HG02943 (cell line): ENCODE results near the gene CERS6.
A peak's percentile ranks its signal among the peaks of the same experiment; 100 is the strongest.
"Not testable (repeated sequence)": the region's sequence is repeated elsewhere in the genome, so short reads cannot be mapped to it uniquely, and the experiment has no call there.

Source experiments
- ATAC-seq: cut with Tn5 transposase; IDR thresholded peaks from one replicate; pipeline ENCODE4 v1.9.1; 2021; ENCODE audit warnings: mild to moderate bottlenecking, low read depth, moderate library complexity; ENCODE audit not compliant: unreplicated experiment

Gene CERS6

DNA sequence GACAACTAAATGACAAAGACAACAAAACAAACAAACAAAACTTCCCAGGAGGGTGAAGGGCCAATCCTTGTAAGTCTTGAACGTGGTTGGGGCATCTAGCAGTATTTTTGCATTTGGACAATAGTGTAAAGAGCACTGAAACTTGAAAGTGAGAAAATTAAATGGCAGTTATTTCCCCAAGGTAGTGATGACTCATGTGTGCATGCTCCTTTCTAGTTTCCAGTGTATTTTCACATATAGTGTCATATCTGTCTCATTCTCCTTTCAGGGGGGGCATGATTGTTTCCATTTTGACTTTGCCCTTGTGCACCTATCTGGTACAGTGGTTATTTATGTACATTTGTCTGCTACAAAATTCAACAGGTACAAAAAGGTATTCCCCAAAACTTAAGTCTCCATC is 39.5 kb downstream of the CERS6 start:
- peak; percentile 85 for ATAC-seq

DNA sequence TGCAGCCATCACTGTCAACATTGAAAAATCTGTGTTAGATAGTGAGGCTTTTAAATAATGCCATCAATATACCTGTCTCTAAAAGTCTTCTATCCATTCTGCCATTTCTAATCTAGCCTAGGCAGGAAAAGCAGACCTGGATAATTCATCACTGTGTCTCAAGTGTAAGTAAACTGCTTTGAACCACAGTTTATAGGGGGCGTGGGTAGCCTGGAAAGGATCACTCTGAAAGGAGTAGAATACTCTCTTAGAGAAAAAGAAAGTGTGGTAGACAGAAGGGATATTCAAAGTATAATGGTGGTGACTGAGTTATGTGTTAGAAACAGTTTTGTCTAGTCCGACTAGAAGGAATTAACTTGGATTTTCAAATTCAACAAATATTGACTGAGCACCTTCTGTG is 40.8 kb downstream of the CERS6 start:
- no peak for ATAC-seq

DNA sequence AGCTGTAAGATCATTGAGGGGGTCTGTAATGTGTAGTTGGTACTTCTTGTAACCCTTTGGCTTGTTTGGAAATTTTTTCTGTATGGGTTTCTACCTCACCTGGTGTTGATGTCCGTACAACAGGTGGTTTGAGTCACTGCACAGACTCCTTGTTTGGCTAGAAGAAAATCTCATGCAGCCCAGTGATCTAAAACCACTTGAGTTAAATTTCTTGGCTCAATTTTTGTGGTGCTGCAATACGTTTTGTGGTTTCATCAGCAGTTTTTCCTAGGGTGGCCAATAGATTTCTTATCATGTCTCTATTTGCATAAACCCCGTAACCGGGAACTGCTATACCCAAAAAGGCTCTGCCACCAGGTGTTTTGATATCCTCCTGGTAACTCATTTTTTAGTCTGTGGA is 43.4 kb downstream of the CERS6 start:
- ATAC-seq, result no peak

DNA sequence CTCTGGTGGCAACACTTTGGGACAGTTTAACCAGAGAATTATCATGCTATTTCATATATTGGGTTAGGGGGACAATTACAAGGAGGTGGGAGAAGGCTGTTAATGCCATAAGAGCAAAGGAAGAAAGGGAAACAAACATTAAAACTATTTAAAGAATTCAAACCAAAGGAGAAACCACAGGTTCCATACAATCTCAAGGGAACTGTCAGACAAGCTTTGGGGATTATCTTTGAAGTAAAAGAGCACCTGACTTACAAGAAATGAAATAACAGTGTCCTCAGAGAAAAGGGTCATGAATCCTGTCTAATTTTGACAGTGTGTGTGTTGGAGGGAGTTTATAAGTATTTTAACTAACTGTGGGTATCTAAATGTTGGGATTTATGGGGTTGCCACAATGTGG is 44.4 kb downstream of the CERS6 start:
- ATAC-seq, result no peak

DNA sequence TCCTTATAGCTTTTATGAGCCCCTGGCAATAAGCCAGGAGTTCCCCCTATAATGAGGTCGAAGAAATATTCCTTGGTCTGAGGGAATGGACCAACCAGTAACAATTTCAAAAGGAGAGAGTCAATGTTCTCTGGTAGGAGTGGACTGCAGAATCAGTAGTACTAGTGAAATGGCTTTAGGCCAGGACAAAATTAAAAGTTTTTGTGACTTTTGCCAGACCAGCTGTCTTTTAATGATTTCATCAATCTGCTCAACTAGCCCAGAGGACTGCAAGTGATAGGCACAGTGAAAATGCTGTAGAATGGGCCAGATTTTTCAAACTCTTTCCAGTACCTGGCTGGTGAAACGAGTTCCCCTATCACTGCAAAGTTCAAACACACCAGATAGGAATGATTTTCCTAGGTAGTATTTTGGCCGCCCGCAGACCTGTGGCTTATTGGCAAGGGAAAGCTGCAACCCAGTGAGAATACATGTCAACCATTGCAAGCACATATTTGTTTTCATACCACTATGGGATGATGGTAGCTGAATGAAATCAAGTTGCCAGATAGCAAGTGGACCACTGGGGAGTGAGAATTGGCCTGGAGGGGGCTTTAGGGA is 45.5 kb downstream of the CERS6 start:
- no peak for ATAC-seq

DNA sequence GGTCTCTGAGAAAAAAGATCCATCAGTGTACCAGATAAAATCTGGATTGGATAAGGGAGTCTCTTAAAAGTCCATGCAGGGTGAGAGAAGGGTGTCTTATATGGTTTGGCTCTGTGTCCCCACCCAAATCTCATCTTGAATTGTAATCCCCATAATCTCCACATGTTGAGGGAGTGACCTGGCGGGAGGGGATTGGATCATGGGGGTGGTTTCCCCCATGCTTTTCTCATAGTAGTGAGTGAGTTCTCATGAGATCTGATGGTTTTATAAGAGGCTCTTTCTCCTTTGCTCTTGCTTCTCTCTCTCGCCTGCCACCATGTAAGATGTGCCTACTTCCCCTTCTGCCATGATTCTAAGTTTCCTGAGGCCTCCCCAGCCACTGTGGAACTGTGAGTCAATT is 46.8 kb downstream of the CERS6 start:
- ATAC-seq, result not testable (repeated sequence)

DNA sequence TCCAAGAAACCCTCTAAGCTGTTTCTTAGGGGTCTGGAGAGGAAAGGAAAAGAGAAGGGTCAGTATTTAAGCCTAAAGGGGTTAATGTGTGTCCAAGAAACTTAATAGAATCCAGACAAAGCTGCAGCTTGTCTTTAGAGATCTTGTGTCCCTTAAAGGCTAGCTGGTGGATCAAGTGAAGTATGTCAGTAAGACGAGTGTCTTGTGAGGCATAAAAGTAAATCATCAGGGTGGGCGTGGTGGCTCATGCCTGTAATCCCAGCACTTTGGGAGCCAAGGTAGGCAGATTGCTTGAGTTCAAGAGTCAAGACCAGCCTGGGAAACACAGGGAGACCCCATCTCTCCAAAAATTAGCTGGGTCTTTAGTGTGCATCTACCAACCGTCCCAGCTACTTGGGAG is 47.8 kb downstream of the CERS6 start:
- no peak for ATAC-seq

DNA sequence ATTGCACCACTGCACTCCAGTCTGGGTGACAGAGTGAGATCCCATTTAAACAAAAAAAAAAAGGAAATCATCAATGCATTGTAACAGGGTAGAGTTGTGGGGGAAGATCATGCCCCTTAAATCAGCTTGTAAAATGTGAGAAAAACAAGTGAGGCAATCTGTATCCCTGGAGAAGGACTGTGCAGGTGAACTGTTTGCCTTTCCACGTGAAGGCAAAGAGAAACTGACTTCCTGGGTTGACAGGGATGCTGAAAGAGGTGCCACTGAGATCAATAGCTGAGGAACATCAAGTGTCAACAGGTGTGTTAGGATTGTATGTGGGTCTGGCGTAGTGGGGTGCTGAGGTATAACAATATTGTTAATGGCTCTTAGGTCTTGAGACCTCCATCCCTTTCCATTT is 48.3 kb downstream of the CERS6 start:
- no peak for ATAC-seq

DNA sequence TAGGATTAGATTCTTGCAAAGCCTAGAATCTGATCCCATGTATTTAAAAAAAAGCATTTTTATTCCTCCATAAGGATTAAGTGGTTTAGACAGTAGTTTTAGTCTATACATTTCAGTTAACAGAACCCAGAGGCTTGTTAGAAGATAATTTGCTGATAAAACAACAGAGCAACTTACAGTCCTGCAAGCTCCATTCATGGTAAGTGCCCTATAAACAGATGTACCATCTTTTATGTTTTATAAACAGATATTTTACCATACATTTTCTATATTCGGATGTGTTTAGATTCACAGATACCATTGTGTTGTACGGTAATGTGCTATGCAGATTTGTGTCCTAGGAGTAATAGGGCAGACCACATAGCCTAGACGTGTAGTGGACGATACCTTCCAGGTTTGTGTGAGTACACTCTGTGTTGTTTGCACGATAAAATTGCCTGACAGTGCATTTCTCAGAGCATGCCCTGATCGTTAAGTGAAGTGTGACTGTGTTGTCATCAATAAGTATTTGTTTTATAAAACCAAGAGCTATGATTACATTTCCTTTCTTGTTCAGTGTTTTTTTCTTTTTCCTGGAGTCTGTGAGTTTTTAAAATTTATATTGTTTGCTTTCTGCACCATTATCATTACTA is 54.2 kb downstream of the CERS6 start:
- no peak for ATAC-seq

DNA sequence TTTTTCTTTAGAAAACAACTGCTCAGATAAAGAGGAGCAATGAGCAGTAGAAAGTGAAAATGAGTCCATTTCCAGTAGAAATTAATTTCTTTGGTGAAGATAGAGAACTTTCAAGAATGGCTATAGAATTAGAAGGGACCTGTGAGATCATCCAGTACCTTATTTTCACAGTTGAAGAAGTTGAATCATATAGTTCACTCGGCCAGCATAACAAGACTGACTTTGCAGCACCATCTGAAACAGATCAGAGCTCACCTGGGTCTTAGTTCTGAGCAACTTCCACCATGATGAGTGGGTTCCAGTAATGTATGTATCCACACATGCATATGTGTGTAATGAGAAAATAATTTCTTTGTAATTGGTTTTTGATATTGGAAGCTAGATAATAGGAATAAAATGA is 58.6 kb downstream of the CERS6 start:
- no peak for ATAC-seq

DNA sequence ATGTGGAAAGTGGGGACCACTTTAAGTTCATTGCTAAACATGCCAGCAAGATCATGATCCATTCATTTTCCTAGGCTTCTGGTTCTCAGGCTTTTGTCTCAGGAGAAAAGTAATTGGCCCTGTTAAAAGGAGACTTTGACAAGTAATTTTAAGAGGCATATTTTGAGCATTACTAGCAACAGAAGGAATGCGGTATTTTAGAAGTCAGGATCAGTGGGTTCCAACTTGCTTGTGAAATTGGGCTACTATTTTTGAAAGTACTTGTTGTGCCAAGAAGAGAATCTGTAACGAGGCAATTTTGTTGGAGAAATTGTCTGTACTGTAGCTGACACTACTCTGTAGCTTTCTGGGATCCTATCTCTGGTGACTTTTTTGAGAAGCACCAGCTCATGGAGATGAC is 59.4 kb downstream of the CERS6 start:
- ATAC-seq, result no peak

DNA sequence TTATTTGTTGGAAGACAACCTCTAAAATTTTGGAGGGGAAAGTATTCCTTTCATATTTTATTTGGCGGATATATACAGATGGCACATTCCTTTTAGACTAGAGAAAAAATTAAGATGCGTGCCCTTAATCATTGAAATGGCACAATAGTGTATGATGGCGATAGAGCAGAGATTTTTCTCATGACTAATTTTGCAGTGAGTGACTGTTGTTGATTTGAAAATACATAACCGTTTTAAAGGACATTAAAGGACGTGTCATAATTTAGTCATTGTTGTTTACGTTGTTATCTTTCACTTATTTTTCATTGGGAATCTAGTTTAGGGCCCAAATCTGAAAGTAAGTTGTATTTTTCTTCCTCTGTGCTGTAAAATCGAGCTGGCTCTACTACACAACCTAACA is 61.7 kb downstream of the CERS6 start:
- no peak for ATAC-seq

DNA sequence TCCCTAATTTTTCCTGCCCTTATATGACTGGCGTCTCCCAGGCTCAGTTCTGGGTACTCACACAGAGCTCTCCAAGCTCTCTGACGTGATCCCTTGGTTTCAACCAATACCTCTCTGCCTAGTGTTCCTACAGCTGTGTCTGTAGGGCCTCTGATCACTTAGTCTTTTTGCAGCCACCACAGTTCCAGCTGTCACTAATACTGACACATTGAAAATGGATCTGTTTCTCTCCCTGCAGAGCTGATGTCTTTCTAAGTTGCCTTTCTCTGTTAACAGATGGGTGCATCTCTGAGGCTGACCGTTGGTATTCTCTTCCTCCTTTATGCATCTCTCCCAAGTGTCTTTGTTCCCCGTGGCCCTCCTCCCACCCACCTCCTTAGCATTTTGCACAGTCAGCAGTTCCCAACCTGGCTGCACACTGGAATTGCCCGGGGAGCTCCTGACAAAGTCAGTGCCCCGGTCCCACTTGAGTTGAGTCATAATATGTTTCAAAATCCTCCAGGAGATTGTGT is 62.5 kb downstream of the CERS6 start:
- no peak for ATAC-seq

DNA sequence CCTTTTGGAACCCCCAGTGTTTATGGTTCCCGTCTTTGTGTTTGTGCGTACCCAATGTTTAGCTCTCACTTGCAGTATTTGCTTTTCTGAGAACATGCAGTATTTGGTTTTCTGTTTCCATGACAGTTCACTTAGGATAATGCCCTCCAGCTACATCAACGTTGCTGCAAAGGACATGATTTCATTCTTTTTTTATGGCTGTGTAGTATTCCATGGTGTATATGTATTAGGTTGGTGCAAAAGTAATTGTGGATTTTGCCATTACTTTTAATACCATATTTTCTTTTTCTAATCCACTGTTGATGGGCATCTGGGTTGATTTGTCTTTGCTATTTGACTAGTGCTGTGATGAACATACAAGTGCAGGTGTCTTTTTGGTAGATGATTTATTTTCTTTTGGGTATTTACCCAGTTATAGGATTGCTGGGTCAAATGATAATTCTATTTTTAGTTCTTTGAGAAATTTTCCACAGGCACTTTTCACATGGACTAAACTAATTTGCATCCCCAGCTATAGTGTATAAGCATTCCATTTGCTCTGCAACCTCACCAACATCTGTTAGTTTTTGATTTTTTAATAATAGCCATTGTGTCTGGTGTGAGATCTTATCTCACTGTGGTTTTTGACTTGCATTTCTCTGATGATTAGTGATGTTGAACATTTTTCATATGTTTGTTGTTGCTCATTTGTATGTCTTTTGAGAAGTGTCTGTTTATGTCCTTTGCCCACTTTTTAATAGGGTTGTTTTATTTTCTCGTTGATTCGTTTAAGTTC is 63.6 kb downstream of the CERS6 start:
- ATAC-seq, result no peak

DNA sequence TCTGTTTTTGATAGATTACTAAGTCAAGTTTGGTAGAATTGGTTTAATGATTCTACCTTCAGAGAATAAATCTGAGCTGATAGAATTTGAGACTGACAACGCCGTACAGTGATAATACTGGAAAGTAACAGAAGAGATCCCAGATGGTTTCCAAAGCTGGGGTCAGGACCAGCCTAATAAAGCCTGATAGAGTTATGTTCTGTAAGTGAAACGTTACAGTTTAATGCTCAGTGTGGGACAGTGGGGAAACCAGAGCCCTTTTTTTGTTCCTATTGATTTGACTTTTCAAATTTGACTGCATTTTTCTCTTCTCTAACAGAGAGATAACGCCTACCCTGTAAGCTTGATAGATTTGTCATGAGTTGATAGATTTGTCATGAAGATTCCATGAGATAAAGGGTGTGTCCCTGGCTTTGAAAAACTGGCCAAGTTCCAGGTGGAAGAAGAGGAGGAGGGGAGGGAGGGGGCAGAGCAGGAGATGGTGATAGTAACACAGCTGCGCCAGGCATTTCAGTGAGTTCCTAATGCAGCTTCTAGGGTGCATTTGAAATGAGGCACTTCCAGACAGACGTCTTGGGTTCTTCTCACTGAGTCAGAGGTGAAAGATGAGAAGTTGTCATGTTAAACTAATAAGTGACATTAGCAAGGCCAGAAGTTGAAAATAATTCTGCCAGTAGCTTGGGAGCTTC is 65.1 kb downstream of the CERS6 start:
- ATAC-seq, result no peak

DNA sequence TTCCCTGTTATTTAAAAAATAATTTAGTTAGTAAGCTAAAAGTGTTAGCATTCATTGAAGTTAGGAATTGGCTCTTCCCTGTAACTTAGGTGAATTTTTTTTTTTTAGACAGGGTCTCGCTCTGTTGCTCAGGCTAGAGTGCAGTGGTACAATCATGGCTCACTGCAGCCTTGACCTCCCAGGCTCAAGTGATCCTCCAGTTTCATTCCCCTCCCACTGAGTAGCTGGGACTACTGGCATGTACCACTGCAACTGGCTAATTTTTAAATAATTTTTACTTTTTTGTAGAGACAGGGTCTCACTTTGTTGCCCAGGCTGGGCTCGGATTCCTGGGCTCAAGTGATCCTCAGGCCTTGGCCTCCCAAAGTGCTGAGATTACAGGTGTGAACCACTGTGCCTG is 66.4 kb downstream of the CERS6 start:
- ATAC-seq, result no peak

DNA sequence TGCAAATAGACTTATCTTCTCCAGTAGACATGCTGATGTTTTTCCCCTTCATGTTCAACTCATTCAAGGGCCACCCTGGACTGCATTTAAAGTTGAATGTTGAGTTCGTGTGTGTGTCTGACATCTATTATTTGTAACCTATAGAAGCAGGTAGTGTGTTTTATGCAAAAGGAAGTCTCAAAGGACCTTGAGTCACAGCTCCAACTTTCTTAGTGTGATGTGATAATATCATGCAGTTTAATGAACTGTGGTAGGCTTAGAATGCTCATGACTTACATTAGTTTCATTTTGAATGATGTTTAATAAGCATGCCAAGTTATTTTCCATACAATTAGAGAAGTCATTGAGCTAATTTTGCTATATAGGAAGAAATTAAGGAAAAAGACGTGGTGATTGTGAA is 67.9 kb downstream of the CERS6 start:
- ATAC-seq, result no peak

DNA sequence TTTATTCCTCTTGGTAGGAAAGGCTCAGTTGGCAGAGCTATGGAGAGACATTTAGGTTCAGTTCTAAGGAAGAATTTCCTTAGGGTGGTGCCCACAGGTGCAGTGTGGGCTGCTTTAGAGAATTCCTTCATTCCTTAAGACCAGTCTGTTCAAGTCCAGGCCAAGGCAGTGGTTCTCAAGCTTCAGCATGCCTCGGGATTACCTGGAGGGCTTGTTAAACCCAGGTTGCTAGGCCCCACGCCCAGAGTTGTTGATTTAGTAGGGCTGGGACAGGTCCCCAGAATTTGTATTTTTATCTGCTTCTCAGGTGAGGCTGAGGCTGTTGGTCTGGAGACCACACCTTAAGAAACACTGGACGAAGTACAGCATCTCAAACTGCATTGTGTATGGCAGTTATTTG is 68.9 kb downstream of the CERS6 start:
- no peak for ATAC-seq

DNA sequence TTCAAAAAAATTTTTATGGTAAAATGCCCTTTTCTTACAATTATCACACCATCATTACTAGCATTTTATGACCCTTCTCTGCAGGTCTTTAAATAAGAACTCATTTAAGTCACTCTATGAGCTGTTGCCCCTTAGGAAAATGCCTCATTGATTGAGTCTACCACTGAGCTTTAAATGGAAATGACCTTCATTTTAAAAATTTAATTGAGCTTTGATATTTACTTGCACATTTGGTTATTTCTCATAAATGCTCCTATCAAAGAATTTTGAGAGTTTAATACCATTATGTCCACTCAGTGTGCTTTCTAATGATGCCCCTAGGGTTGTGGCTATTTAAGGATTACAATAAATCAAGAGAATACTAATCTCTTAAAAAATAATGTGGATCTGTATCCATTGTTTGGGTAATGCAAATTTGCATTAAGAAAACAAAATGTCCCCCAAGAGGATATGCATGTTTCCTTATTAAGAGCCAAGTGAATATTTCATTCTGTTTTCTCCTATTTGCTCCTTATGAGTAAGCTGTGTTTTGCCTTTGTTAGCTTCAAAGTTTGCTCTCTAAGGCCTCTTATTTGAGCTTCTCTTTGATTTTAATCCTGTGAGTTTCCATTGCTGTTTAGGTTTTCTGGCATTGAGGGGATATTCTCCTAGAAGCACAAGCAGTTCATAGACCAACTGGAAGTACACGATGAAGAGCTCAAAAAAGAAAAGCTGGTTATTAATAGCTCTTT is 69.8 kb downstream of the CERS6 start:
- no peak for ATAC-seq

DNA sequence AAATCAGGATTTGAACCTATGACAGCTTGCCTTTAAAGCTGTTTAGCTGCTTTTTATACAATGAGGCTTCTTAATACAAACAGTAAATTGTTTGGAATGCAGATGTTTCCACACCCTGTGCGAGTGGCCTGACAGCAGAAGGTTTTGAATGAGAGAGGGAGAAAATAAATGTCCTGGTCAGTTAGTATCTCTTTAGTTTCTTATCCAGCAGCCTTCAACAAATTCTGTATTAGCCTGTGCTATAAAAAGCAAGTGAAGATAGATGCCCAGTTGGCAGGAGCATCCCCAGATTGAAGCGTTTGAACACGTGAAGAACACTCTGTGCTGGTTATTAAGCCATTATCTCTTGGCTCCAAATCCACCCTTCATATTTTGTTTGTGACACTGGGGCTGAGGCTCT is 70.6 kb downstream of the CERS6 start:
- ATAC-seq, result no peak

DNA sequence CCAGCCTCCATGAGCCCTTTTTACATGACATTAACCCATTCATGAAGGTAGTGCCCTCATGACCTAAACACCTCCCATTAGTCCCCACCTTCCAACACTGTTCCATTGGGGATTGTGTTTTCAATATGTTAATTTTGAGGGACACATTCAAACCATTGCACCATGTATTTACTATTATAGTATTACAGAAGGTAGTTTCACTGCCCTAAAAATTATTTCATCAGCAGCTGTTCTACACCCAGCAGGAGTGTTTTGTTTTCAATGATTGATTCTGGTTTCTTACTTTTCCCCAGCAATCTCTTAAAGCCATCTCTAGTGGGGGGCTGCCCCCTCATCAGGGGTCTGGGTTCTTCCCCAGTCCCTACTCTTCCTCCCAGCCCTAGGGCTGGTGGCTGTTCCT is 71.9 kb downstream of the CERS6 start:
- no peak for ATAC-seq
